ENCODE data around the gene RBPMS2. TPM values are rescaled to one million over a fixed set of nuclear protein-coding genes. Genes with fewer than 3 reads are reported as not detected.
A peak's percentile ranks its signal among the peaks of the same experiment; 100 is the strongest.

Gene RBPMS2
- total and polyA plus RNA-seq, 2 of the 4 experiments (the other 2 are of a cell fraction): 2.8 TPM; not detected in 1

- CTCF ChIA-PET: interaction anchor here (0.7 kb wide), 1 partner anchor 21 kb away, joined by 3 read pairs; no protein-coding TSS in a partner anchor
- H3K9ac ChIP-seq (ENCODE audit: low read depth, low read length): no peak overlapping the region
Measured at GRCh38 chr15:64694816-64695215, 80.6 kb downstream of the RBPMS2 start.

More at GRCh38 chr15:64694816-64695215, 80.6 kb downstream of the RBPMS2 start:
- H3K4ac ChIP-seq (ENCODE audit: low read depth, low read length): no peak overlapping the region
- DNase-seq (no peak), ATAC-seq (ENCODE audit: low read depth) (no peak)
- no peaks in the 10 kb centered on the region for H3K27me3 ChIP-seq (ENCODE audit: control insufficient read depth, insufficient read depth, low read length)
- H3K4me2 ChIP-seq (ENCODE audit: low read depth, low read length): no peak overlapping the region
- H4K5ac ChIP-seq (ENCODE audit: low read depth, low read length): no peak overlapping the region
- H3K9me3 ChIP-seq (ENCODE audit: control insufficient read depth, insufficient read depth, low read length): no peaks in the 10 kb centered on the region
- no CpG with 5 or more reads among the region's 2 CpGs for WGBS, 2 experiments (ENCODE audit: extremely low coverage in 2 of 2, insufficient read length in 1 of 2)
- in situ Hi-C loops (cut with MboI; ENCODE audit: low sequenced_read_pairs) (no loop called here), dilution Hi-C loops (cut with HindIII; ENCODE audit: low sequenced_read_pairs, unreplicated experiment) (no loop called here), intact Hi-C loops (cut with micrococcal nuclease) (no loop called here)
- H2AK9ac ChIP-seq (replicated peaks; ENCODE audit: low read depth, low read length, poor library complexity): peak overlapping the region; percentile 15
- H3K79me1 ChIP-seq (ENCODE audit: low read depth in 1 of 2, low read length in 2 of 2): peaks cover 37 to 91% of the 10 kb centered on the region in 2 experiments
- no peak overlapping the region for H2BK15ac ChIP-seq (ENCODE audit: low read depth, low read length)
- H2AFZ ChIP-seq (replicated peaks; ENCODE audit: low read length, poor library complexity): no peak overlapping the region
- H3K23ac ChIP-seq (ENCODE audit: low read depth, low read length): no peak overlapping the region
- peaks cover 20% of the 10 kb centered on the region for H3K4me1 ChIP-seq (ENCODE audit: control insufficient read depth, insufficient read depth, low read length)
- POLR2A ChIA-PET (ENCODE audit: unreplicated experiment): interaction anchor here (0.7 kb wide), 1 partner anchor 323 kb away, joined by 3 read pairs; no protein-coding TSS in a partner anchor
- BruUV-seq (replicated peaks): no TSS peak
- no peak for TF ChIP-seq NFE2L2 (IDR thresholded peaks at IDR 0.05; ENCODE audit: low read depth, low read length)
- no peak for TF ChIP-seq RFX5 (IDR thresholded peaks at IDR 0.05; ENCODE audit: low read depth, low read length)
- no peak for TF ChIP-seq MXI1 (IDR thresholded peaks at IDR 0.05; ENCODE audit: borderline replicate concordance, low read depth, low read length)
- no peak for TF ChIP-seq MAFK (IDR thresholded peaks at IDR 0.05; ENCODE audit: low read depth, low read length)
- no peak for TF ChIP-seq RAD21 (IDR thresholded peaks at IDR 0.05; ENCODE audit: low read length)
- TF ChIP-seq CEBPB (IDR thresholded peaks at IDR 0.05; ENCODE audit: low read depth, low read length): no peak
- TF ChIP-seq SMC3 (IDR thresholded peaks at IDR 0.05; ENCODE audit: low read depth, low read length): no peak
- TF ChIP-seq CHD1 (IDR thresholded peaks at IDR 0.05; ENCODE audit: low read depth, low read length): no peak
- no peak overlapping the region for H3K14ac ChIP-seq (replicated peaks; ENCODE audit: low read depth, low read length)
- no peak overlapping the region for H3K4me3 ChIP-seq (ENCODE audit: insufficient read depth, low read depth, low read length)
- peaks cover 26% of the 10 kb centered on the region for H3K36me3 ChIP-seq (ENCODE audit: control insufficient read depth, insufficient read depth, low read length)
- H3K56ac ChIP-seq (ENCODE audit: extremely low read depth, insufficient read depth, low read length): no peak overlapping the region
- no peak overlapping the region for H4K91ac ChIP-seq (ENCODE audit: insufficient read depth, low read depth, low read length)
- peaks cover 19% of the 10 kb centered on the region for H3K9me1 ChIP-seq (ENCODE audit: insufficient read depth, low read length)
- no peak overlapping the region for H3K18ac ChIP-seq (ENCODE audit: low read depth, low read length)
- no peak overlapping the region for H3K27ac ChIP-seq (ENCODE audit: insufficient read depth, low read length)
- no peak overlapping the region for H4K8ac ChIP-seq (ENCODE audit: low read depth in 2 of 2, low read length in 2 of 2)
- no peak overlapping the region for H2AK5ac ChIP-seq (ENCODE audit: low read depth, low read length)
- H2BK120ac ChIP-seq (ENCODE audit: low read depth, low read length): no peak overlapping the region
- H2BK5ac ChIP-seq (ENCODE audit: low read depth, low read length, poor library complexity, severe bottlenecking): no peak overlapping the region
- H4K20me1 ChIP-seq (ENCODE audit: insufficient read depth, low read length): peaks cover 69% of the 10 kb centered on the region
- no peak overlapping the region for H2BK20ac ChIP-seq (ENCODE audit: low read depth, low read length)

Measured in IMR-90 (cell line).